ENCODE results near the gene WAC. TPM values are rescaled to one million over a fixed set of nuclear protein-coding genes. Genes with fewer than 3 reads are reported as not detected.
"Not testable (repeated sequence)": the region's sequence is repeated elsewhere in the genome, so short reads cannot be mapped to it uniquely, and the experiment has no call there.

WAC gene
- total RNA-seq, 1 experiment from 2014 or later, result 125 TPM

DNA sequence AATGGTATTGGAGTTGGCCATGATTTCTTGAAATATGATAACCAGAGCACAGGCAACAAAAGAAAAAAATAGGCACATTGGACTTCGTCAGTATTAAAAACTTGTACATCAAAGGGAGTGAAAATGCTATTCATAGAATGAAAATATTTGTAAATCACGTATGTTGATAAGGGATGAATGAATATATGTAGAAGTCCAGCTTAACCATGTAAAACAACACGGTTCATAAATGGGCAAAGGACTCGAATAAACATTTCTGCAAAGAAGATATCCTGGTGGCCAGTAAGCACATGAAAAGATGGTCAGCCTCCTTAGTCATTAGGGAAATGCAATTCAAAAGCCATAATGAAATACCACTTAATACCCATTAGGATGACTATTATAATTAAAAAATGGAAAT, 68.1 kb downstream of the WAC start:
- no peaks in the 10 kb centered on the region for H3K4me1 ChIP-seq (ENCODE audit: insufficient read depth, low read length, poor library complexity, severe bottlenecking)
- H3K27me3 ChIP-seq (replicated peaks; ENCODE audit: insufficient read depth, low read depth, low read length, poor library complexity), result no peaks in the 10 kb centered on the region
- H3K9me3 ChIP-seq (ENCODE audit: low read depth, low read length, poor library complexity, severe bottlenecking), result no peaks in the 10 kb centered on the region
- no TSS peak for BruUV-seq (replicated peaks)
- H3K27ac ChIP-seq (ENCODE audit: low read depth, low read length, poor library complexity, severe bottlenecking), result no peak overlapping the region
- H3K4me3 ChIP-seq (ENCODE audit: low read depth, low read length, poor library complexity, severe bottlenecking), result no peak overlapping the region
- ChIA-PET CTCF (no interaction called here), POLR2A (ENCODE audit: low non-redundant PET) (no interaction called here)
- no peak for DNase-seq (ENCODE audit: low spot score)
- TF ChIP-seq, protein P1, sequence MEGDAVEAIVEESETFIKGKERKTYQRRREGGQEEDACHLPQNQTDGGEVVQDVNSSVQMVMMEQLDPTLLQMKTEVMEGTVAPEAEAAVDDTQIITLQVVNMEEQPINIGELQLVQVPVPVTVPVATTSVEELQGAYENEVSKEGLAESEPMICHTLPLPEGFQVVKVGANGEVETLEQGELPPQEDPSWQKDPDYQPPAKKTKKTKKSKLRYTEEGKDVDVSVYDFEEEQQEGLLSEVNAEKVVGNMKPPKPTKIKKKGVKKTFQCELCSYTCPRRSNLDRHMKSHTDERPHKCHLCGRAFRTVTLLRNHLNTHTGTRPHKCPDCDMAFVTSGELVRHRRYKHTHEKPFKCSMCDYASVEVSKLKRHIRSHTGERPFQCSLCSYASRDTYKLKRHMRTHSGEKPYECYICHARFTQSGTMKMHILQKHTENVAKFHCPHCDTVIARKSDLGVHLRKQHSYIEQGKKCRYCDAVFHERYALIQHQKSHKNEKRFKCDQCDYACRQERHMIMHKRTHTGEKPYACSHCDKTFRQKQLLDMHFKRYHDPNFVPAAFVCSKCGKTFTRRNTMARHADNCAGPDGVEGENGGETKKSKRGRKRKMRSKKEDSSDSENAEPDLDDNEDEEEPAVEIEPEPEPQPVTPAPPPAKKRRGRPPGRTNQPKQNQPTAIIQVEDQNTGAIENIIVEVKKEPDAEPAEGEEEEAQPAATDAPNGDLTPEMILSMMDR (conservative IDR thresholded peaks at IDR 0.05; ENCODE audit: low read depth, low read length), result no peak
- TF ChIP-seq EZH2 (IDR thresholded peaks at IDR 0.05; ENCODE audit: borderline replicate concordance, low read depth, low read length, poor library complexity, severe bottlenecking), result no peak
- intact Hi-C loops (cut with micrococcal nuclease; ENCODE audit: unreplicated experiment), result no loop called here
- peaks cover 35% of the 10 kb centered on the region for H3K36me3 ChIP-seq (ENCODE audit: insufficient read depth, low read length, poor library complexity, severe bottlenecking)

GRCh38 chr10:28604567-28605536, 71.9 kb downstream of the WAC start:
- no peak for DNase-seq (ENCODE audit: low spot score)
- intact Hi-C loops (cut with micrococcal nuclease; ENCODE audit: unreplicated experiment), result no loop called here
- ChIA-PET CTCF (no interaction called here), POLR2A (ENCODE audit: low non-redundant PET) (no interaction called here)
- no peaks in the 10 kb centered on the region for H3K9me3 ChIP-seq (ENCODE audit: low read depth, low read length, poor library complexity, severe bottlenecking)
- no peak overlapping the region for H3K27ac ChIP-seq (ENCODE audit: low read depth, low read length, poor library complexity, severe bottlenecking)
- no TSS peak for BruUV-seq (replicated peaks)
- peaks cover 42% of the 10 kb centered on the region for H3K36me3 ChIP-seq (ENCODE audit: insufficient read depth, low read length, poor library complexity, severe bottlenecking)
- H3K27me3 ChIP-seq (replicated peaks; ENCODE audit: insufficient read depth, low read depth, low read length, poor library complexity), result no peaks in the 10 kb centered on the region
- no peaks in the 10 kb centered on the region for H3K4me1 ChIP-seq (ENCODE audit: insufficient read depth, low read length, poor library complexity, severe bottlenecking)
- H3K4me3 ChIP-seq (ENCODE audit: low read depth, low read length, poor library complexity, severe bottlenecking), result no peak overlapping the region
- no peak for TF ChIP-seq EZH2 (IDR thresholded peaks at IDR 0.05; ENCODE audit: borderline replicate concordance, low read depth, low read length, poor library complexity, severe bottlenecking)
- TF ChIP-seq, protein P1 (conservative IDR thresholded peaks at IDR 0.05; ENCODE audit: low read depth, low read length), result no peak

DNA sequence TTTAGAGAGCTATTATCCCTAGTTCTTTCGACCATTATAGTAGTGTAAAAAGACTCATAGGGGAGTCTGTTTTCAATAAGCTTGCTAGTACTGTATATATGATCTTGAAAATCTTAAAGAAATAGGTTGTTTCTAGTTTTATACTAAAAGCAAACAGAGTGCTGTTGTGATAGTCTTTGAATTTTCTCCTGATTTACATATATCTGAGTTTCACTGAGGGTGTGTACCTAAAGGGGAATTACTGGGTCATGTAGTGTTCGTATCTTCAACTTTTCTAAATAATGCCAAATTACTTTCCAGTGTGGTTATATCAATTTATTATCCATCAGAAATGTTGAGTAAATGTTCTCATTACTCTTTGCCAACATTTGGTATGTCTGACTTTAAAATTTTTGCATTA, 73.7 kb downstream of the WAC start:
- DNase-seq (ENCODE audit: low spot score), result no peak
- TF ChIP-seq EZH2 (IDR thresholded peaks at IDR 0.05; ENCODE audit: borderline replicate concordance, low read depth, low read length, poor library complexity, severe bottlenecking), result no peak
- TF ChIP-seq, protein P1 (conservative IDR thresholded peaks at IDR 0.05; ENCODE audit: low read depth, low read length), result no peak
- ChIA-PET POLR2A (ENCODE audit: low non-redundant PET) (no interaction called here), CTCF (no interaction called here)
- Histone ChIP-seq H3K9me3 (ENCODE audit: low read depth, low read length, poor library complexity, severe bottlenecking) (no peaks in the 10 kb centered on the region), H3K27me3 (replicated peaks; ENCODE audit: insufficient read depth, low read depth, low read length, poor library complexity) (no peaks in the 10 kb centered on the region), H3K27ac (ENCODE audit: low read depth, low read length, poor library complexity, severe bottlenecking) (no peak overlapping the region), H3K36me3 (ENCODE audit: insufficient read depth, low read length, poor library complexity, severe bottlenecking) (peaks cover 58% of the 10 kb centered on the region), H3K4me1 (ENCODE audit: insufficient read depth, low read length, poor library complexity, severe bottlenecking) (no peaks in the 10 kb centered on the region), H3K4me3 (ENCODE audit: low read depth, low read length, poor library complexity, severe bottlenecking) (no peak overlapping the region)
- intact Hi-C loops (cut with micrococcal nuclease; ENCODE audit: unreplicated experiment), result no loop called here
- no TSS peak for BruUV-seq (replicated peaks)

DNA sequence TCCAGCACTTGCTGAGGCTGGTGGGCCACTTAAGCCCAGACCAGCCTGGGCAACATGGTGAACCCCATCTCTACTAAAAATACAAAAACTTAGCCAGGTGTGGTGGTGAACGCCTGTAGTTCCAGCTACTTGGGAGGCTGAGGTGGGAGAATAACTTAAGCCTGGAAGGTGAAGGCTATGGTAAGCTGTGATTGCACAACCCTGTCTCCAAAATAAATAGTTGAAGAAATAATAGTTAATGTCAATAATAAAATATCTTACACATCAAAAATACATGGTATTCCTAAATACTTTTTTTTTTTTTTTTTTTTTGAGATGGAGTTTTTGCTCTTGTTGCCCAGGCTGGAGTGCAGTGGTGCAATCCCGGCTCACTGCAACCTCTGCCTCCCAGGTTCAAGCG, 76.7 kb downstream of the WAC start:
- H3K9me3 ChIP-seq (ENCODE audit: low read depth, low read length, poor library complexity, severe bottlenecking); H3K4me1 ChIP-seq (ENCODE audit: insufficient read depth, low read length, poor library complexity, severe bottlenecking); H3K4me3 ChIP-seq (ENCODE audit: low read depth, low read length, poor library complexity, severe bottlenecking); H3K27ac ChIP-seq (ENCODE audit: low read depth, low read length, poor library complexity, severe bottlenecking); H3K27me3 ChIP-seq (replicated peaks; ENCODE audit: insufficient read depth, low read depth, low read length, poor library complexity); BruUV-seq (replicated peaks); CTCF ChIA-PET; intact Hi-C loops (cut with micrococcal nuclease; ENCODE audit: unreplicated experiment); POLR2A ChIA-PET (ENCODE audit: low non-redundant PET); DNase-seq (ENCODE audit: low spot score): not testable (repeated sequence)
- peaks cover 73% of the 10 kb centered on the region for H3K36me3 ChIP-seq (ENCODE audit: insufficient read depth, low read length, poor library complexity, severe bottlenecking)

All from A673 (cell line).